Right renal pelvis (tissue), 4 donors: ENCODE results near the gene PLK3. TPM values are rescaled to one million over a fixed set of nuclear protein-coding genes. Genes with fewer than 3 reads are reported as not detected.
"Not testable (repeated sequence)": the region's sequence is repeated elsewhere in the genome, so short reads cannot be mapped to it uniquely, and the experiment has no call there.

ENCODE experiments used
- DNase-seq, 4 donors: peaks; one replicate each; pipeline ENCODE4 v3.0.0-alpha.2; 2013; ENCODE audit warnings: low read depth in 4 of 4, low spot score in 3 of 4, missing footprints in 1 of 4
- polyA plus RNA-seq, 4 donors: library from polyadenylated mRNA; unstranded; fragments of 120-200 nt; gene quantifications; one replicate each; pipeline ENCODE4 v1.2.1, GENCODE V29; 2013; ENCODE audit not compliant: insufficient read length in 4 of 4

The PLK3 gene
- polyA plus RNA-seq = 1 to 10 TPM; 5.3 to 8.4 (median 6.6) TPM

DNA sequence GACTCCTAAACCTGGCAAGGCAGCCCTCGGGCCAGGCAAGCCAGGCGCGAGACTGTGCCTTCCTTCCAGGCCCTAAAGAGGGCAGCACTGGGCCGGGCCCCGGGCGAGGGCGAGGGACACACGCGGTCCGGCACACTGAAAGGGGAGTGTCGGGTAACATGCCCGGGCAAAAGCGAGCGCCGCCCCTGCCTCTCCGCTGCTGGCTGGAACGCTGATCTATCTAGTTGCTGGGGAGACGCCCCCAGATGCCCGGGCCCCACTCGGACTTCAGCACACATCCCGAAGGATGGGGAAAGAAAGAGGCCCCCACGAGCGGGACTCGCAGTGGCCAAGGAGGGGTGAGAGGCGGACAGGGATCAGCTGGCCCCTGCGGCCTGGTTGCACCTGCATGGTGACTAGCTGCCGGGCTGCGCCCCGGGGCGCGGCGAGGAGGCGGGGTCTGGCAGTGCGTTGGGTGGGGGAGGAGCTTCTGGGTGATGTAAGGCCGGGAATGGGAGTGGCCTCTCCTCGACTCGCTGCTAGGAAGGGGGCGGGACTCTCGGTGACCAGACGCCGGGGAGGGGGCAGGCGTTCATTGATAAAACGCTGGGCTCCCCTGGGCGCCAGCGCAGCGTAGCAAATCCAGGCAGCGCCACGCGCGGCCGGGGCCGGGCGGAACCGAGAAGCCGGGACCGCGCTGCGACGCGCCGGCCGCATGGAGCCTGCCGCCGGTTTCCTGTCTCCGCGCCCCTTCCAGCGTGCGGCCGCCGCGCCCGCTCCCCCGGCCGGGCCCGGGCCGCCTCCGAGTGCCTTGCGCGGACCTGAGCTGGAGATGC lies at the start of gene PLK3:
Gene PLK3 (plus strand): TSS at position 608 of the 815 bp plus-strand sequence. CDS start 87 bp downstream, at position 695.
- DNase-seq = peak; percentile 94 to 97 (median 95)

- no peak for DNase-seq
These were observed 42.8 kb upstream of the PLK3 start for GRCh38 chr1:44757420-44757819.

- DNase-seq = no peak
These were observed 41.1 kb upstream of the PLK3 start for GRCh38 chr1:44759077-44759476.

GRCh38 chr1:44760876-44761275 lies 39.3 kb upstream of the PLK3 start:
- DNase-seq = no peak

GRCh38 chr1:44766421-44766820 lies 33.8 kb upstream of the PLK3 start:
- not testable (repeated sequence) for DNase-seq

GRCh38 chr1:44775078-44775929 lies 24.9 kb upstream of the PLK3 start, which contains the start of gene RPS8:
RPS8 (plus strand) TSS chr1:44775540; CDS start chr1:44775597, 57 bp downstream.
- DNase-seq = peak; percentile 91 to 95 (median 92)

DNA sequence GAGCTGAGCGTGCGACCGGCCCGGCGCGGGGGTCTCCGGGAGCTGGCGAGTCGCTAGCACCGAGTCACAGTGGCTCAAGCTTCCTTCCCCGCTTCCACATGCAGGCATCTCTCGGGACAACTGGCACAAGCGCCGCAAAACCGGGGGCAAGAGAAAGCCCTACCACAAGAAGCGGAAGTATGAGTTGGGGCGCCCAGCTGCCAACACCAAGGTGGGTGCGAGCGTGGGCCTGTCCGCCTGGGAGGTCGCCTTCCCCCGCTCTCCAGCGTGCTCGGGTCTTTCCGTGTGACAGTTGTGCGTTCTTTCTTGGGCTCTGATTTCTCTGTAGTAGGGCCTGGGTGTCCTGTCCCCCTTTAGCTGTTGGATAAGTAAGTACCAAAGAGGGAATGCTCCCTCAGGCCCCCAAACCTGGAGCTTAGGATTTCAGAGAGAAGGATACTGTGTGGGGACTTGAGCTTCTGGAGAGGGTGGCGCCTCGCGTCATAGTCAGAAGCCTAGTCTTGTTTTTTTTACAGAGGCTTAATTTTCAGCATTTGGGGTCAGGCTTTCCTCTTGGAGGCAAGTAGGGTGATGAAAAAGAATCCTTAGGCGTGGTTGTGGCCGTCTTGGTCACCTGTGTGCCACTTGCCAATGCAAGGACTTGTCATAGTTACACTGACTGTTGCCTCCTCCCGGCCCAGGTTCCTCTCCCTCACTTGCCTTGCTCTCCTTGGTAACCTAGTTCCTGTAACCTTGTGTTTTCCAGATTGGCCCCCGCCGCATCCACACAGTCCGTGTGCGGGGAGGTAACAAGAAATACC lies 24.0 kb upstream of the PLK3 start:
- no peak for DNase-seq

DNA sequence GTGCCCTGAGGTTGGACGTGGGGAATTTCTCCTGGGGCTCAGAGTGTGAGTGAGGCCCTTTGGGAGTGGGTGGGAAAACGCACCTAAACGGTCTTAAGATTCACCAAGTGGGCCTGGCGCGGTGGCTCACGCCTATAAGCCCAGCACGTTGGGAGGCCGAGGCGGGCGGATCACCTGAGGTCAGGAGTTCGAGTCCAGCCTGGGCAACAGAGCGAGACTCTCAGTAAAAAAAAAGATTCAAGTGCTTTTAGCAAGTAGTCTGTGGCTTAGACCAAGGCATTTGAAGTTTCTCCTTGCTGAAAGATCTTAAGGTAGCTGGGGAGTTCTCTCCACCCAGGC lies 23.5 kb upstream of the PLK3 start:
- DNase-seq = no peak

- DNase-seq = no peak
These were observed 22.6 kb upstream of the PLK3 start for GRCh38 chr1:44777547-44777946.

- no peak for DNase-seq
These were observed 22.1 kb upstream of the PLK3 start for GRCh38 chr1:44777969-44778635.

- no peak for DNase-seq
These were observed 21.2 kb upstream of the PLK3 start for GRCh38 chr1:44778705-44779576.

- no peak for DNase-seq
These were observed 19.5 kb upstream of the PLK3 start for GRCh38 chr1:44780583-44781121.

DNA sequence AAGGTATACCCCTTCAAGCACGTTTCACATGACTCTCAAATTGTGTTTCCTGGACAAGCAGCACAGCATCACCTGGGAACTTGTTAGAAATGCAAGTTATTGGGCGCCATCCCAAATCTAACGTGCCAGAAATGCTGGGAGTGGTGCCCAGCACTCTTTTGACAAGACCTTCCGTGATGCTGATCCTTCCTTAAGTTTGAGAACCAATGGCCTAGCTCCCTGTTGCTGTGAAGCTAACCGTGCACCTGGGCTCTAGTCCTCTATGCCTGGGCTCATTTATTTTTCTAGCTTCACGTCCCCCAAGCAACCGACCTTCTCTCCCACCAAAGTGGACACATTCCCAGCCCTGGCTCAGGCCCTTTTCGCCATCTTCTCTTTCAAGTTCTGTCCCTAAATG lies 16.5 kb upstream of the PLK3 start:
- no peak for DNase-seq

DNA sequence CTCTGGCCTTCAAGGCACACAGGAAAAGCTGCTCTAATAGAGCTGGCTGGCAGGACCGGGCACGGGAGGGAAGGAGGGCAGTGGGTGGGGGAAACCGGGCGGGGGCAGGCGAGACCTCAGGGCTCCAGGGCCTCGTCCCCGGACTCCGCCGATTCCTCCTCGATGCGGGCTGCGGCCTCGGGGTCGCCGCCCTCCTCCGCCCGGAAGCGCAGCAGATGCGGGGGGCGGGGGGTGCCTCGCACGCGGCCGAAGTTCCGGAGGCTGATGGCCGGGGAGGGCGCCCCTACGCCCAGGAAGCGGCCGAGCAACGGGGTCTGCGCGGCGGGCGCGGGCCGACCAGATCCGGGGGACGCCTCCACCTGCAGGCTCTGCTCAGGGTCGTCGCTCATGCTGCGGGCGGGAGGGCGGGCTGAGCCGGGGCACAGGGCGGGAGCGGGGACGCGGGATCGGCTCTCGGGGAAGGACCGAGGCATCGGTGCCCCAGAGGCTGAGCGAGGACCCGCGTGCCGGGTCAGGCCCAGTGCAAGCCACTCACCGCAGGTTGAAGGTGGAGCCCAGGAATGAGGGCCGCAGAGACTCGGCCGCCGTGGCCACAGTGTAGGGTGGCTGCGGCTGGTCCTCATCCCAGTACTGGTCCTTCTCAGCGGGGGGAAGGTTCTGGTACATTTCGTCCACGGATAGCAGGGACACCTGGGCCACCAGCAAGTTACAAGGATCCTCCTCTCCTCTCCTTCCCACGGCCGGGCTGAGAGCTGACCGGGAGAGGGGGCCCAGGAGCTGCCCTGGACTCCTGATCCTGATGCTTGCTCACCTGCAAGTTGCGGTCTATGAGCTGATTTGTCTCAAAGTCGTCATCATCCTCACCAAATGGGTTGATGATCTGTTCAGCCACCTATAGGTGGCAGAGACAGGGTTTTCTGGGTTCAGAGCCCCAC lies 15.8 kb upstream of the PLK3 start:
- DNase-seq = no peak

- DNase-seq = no peak
These were observed 15.2 kb upstream of the PLK3 start for GRCh38 chr1:44785029-44785380.

GRCh38 chr1:44785501-44786137 lies 14.6 kb upstream of the PLK3 start:
- DNase-seq = no peak

DNA sequence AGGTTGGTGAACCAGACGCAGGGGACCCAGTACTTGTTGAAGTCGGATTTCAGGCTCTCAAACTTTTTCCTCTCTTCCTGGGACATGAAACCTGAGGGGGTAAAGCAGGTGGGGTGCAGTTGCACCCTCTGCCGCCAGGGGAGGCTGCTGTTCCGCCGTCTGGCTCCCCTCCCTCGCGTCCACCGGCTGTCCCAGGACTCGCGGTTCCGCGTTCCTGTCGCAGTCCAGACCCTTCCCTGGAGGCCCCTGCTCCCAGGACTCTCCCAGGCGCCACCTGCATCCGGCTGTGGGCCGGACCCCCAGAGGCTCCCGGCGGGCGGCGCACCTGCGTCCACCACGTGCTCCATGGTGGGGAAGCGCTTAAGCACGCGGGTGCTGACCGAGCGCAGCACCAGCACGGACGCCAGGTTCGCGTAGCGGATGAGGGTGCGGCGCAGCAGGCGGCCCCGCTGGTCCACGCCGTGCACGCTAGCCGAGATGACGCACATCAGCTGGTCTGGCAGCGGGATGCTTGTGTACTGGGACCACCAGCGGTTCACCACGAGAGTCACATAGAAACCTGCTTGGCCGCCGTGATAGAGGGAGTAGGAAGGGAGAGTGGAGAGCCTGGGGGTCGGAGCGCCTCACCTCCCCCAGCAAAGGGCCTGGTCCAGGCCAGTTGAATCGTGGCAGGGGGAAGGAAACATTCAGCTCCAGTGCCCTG lies 13.9 kb upstream of the PLK3 start:
- DNase-seq = no peak
